HL-60 (cell line): ENCODE data around the gene ANKDD1A.

ENCODE experiments used
- CTCF ChIP-seq: IDR thresholded peaks from one replicate; pipeline ENCODE4 v1.5.1; 2011; ENCODE audit warnings: low read length, control low read depth, inconsistent platforms; ENCODE audit not compliant: insufficient read depth
- POLR2AphosphoS5 ChIP-seq: IDR thresholded peaks from 2 replicates; pipeline ENCODE4 v1.6.1; 2012; ENCODE audit warnings: low read depth
- REST ChIP-seq: IDR thresholded peaks from 2 replicates; pipeline ENCODE4 v1.6.1; 2012; ENCODE audit warnings: low read depth; ENCODE audit not compliant: insufficient replicate concordance
- SPI1 ChIP-seq: IDR thresholded peaks from 2 replicates; pipeline ENCODE4 v1.6.1; 2012; ENCODE audit warnings: low read depth, mild to moderate bottlenecking, borderline replicate concordance

DNA sequence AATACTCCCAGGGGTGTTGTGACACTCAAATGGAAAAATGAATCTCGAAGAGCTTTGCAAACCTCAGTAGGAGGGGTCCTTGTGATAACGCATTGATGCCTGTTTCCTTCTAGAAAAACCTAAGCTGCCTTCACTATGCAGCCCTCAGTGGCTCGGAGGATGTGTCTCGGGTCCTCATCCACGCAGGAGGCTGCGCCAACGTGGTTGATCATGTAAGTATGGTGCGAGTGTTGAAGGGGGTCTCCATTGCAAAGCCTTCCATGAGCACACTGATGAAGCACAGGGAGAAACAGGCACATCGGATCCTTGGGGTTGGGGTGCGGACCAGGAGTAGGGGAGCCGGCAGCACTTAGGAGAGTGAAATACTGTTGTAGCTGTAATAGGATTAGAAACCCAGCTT, 22.3 kb downstream of the ANKDD1A start:
- TF ChIP-seq POLR2AphosphoS5 = no peak
- no peak for TF ChIP-seq CTCF
- no peak for TF ChIP-seq REST
- TF ChIP-seq SPI1 = no peak
